Endothelial cell (in vitro differentiated cells): Measurements from ENCODE around the gene GMPR2. TPM values are rescaled to one million over a fixed set of nuclear protein-coding genes. Genes with fewer than 3 reads are reported as not detected.

Experiments
- DNase-seq: peaks from one replicate; pipeline ENCODE4 v3.0.0; 2021; ENCODE audit warnings: low spot score
- H3K27ac Mint-ChIP-seq: one replicate; pipeline ENCODE4 v1.8.0; 2021; ENCODE audit warnings: mixed read lengths, inconsistent platforms; ENCODE audit not compliant: unreplicated experiment
- H3K27me3 Mint-ChIP-seq: one replicate; pipeline ENCODE4 v1.8.0; 2021; ENCODE audit warnings: mild to moderate bottlenecking, moderate library complexity, mixed read lengths, inconsistent platforms; ENCODE audit not compliant: unreplicated experiment
- H3K36me3 Mint-ChIP-seq: one replicate; pipeline ENCODE4 v1.8.0; 2021; ENCODE audit warnings: mild to moderate bottlenecking, low read depth, mixed read lengths, inconsistent platforms; ENCODE audit not compliant: unreplicated experiment
- H3K4me1 Mint-ChIP-seq: one replicate; pipeline ENCODE4 v1.8.0; 2021; ENCODE audit warnings: mild to moderate bottlenecking, mixed read lengths, inconsistent platforms; ENCODE audit not compliant: unreplicated experiment
- H3K4me3 Mint-ChIP-seq: one replicate; pipeline ENCODE4 v1.8.0; 2021; ENCODE audit warnings: mild to moderate bottlenecking, mixed read lengths, inconsistent platforms; ENCODE audit not compliant: unreplicated experiment
- H3K9me3 Mint-ChIP-seq: one replicate; pipeline ENCODE4 v1.8.0; 2021; ENCODE audit warnings: mixed read lengths, inconsistent platforms; ENCODE audit not compliant: unreplicated experiment
- CTCF ChIP-seq: fragments of 200-600 bp; sonication (generic); IDR thresholded peaks from one replicate; pipeline ENCODE4 v1.5.0; 2021; ENCODE audit warnings: antibody characterized with exemption; ENCODE audit not compliant: unreplicated experiment
- total RNA-seq: library from RNA; stranded (reverse); fragmentation: NEBNext Ultra II Directional; extraction: Animal tissue kit (Norgen Biotek cat#: 25700); gene quantifications from one replicate; pipeline ENCODE4 v1.2.1, GENCODE V29; 2021; ENCODE audit not compliant: unreplicated experiment

Gene GMPR2
- total RNA-seq, 1 donor from 2014 or later, result 61.3 TPM

- Mint-ChIP-seq H3K27ac (no peak overlapping the region), H3K4me3 (no peak overlapping the region), H3K9me3 (no peaks in the 10 kb centered on the region), H3K27me3 (peaks cover 18% of the 10 kb centered on the region), H3K4me1 (no peaks in the 10 kb centered on the region), H3K36me3 (peaks cover 3% of the 10 kb centered on the region)
- no peak for DNase-seq
- no peak for TF ChIP-seq CTCF
Observed at GRCh38 chr14:24283796-24284460, 51.2 kb downstream of the GMPR2 start.

GRCh38 chr14:24284501-24285035 is 51.8 kb downstream of the GMPR2 start:
- no peak for DNase-seq
- no peaks in the 10 kb centered on the region for H3K9me3 Mint-ChIP-seq
- H3K4me3 Mint-ChIP-seq, result no peak overlapping the region
- no peak overlapping the region for H3K27ac Mint-ChIP-seq
- H3K36me3 Mint-ChIP-seq, result peaks cover 3% of the 10 kb centered on the region
- peaks cover 18% of the 10 kb centered on the region for H3K27me3 Mint-ChIP-seq
- no peak for TF ChIP-seq CTCF
- H3K4me1 Mint-ChIP-seq, result no peaks in the 10 kb centered on the region

DNA sequence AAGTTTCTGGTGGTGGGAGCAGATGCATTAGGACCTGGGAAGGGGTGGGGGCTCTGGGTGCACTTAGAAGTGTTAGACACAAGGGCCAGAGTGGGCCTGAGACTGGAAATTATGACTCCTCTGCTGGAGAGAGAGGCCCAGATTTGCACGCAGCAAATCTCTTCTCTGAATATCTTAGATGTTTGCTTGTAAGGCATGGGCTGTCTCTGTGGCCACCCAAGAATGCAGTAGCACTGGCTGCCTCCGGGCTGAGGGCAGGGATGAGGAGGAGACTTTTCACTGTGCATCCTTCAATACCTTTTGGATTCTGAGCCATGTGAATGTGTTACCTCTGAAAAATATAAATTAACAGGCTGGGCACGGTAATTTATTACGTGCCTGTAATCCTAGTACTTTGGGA is 52.6 kb downstream of the GMPR2 start:
- H3K4me3 Mint-ChIP-seq, result no peak overlapping the region

GRCh38 chr14:24286996-24287395 is 54.3 kb downstream of the GMPR2 start:
- H3K36me3 Mint-ChIP-seq, result peaks cover 15% of the 10 kb centered on the region
- H3K4me3 Mint-ChIP-seq, result no peak overlapping the region
- TF ChIP-seq CTCF, result no peak
- H3K4me1 Mint-ChIP-seq, result no peaks in the 10 kb centered on the region
- H3K27ac Mint-ChIP-seq, result no peak overlapping the region
- no peak for DNase-seq
- H3K27me3 Mint-ChIP-seq, result peaks cover 13% of the 10 kb centered on the region
- H3K9me3 Mint-ChIP-seq, result no peaks in the 10 kb centered on the region

More for the DNA sequence above, 52.6 kb downstream of the GMPR2 start:
- no peak overlapping the region for H3K27ac Mint-ChIP-seq
- peaks cover 17% of the 10 kb centered on the region for H3K27me3 Mint-ChIP-seq
- DNase-seq, result no peak
- H3K36me3 Mint-ChIP-seq, result peaks cover 4% of the 10 kb centered on the region
- no peaks in the 10 kb centered on the region for H3K4me1 Mint-ChIP-seq
- H3K9me3 Mint-ChIP-seq, result no peaks in the 10 kb centered on the region
- TF ChIP-seq CTCF, result no peak

Other genes starting within 250 kb of the GMPR2 start
- 19.2 TPM for gene DHRS4L2, start 244.0 kb upstream of the GMPR2 start, total RNA-seq
- gene CARMIL3, start 180.9 kb upstream of the GMPR2 start, total RNA-seq, result 1.4 TPM
- not detected for gene CPNE6, start 161.4 kb upstream of the GMPR2 start, total RNA-seq
- gene PCK2, start 138.6 kb upstream of the GMPR2 start, total RNA-seq, result 23.9 TPM
- 38.2 TPM for gene DCAF11, start 118.2 kb upstream of the GMPR2 start, total RNA-seq
- 1.2 TPM for gene NRL, start 118.0 kb upstream of the GMPR2 start, total RNA-seq
- 0.59 TPM for gene FITM1, start 102.3 kb upstream of the GMPR2 start, total RNA-seq
- 43.6 TPM for gene PSME1, start 96.7 kb upstream of the GMPR2 start, total RNA-seq
- gene EMC9, start 91.3 kb upstream of the GMPR2 start, total RNA-seq, result 16.7 TPM
- gene PSME2, start 86.3 kb upstream of the GMPR2 start, total RNA-seq, result 73.6 TPM
- gene RNF31, start 85.4 kb upstream of the GMPR2 start, total RNA-seq, result 90.2 TPM
- gene IRF9, start 71.7 kb upstream of the GMPR2 start, total RNA-seq, result 25.7 TPM
- gene REC8, start 60.8 kb upstream of the GMPR2 start, total RNA-seq, result 31.8 TPM
- gene IPO4, start 44.1 kb upstream of the GMPR2 start, total RNA-seq, result 29.0 TPM
- 41.8 TPM for gene TM9SF1, start 37.5 kb upstream of the GMPR2 start, total RNA-seq
- gene TSSK4, start 27.2 kb upstream of the GMPR2 start, total RNA-seq, result not detected
- gene CHMP4A, start 19.4 kb upstream of the GMPR2 start, total RNA-seq, result 34.3 TPM
- 17.4 TPM for gene MDP1, start 16.9 kb upstream of the GMPR2 start, total RNA-seq
- 154 TPM for gene NEDD8, start 562 bp upstream of the GMPR2 start, total RNA-seq
- gene TINF2, start 9.7 kb downstream of the GMPR2 start, total RNA-seq, result 25.4 TPM
- gene TGM1, start 30.2 kb downstream of the GMPR2 start, total RNA-seq, result 1.7 TPM
- gene RABGGTA, start 38.7 kb downstream of the GMPR2 start, total RNA-seq, result 17.7 TPM
- gene DHRS1, start 66.9 kb downstream of the GMPR2 start, total RNA-seq, result 17.7 TPM
- gene NOP9, start 66.9 kb downstream of the GMPR2 start, total RNA-seq, result 27.2 TPM
- 0.82 TPM for gene CIDEB, start 75.0 kb downstream of the GMPR2 start, total RNA-seq
- gene LTB4R2, start 77.2 kb downstream of the GMPR2 start, total RNA-seq, result 13.3 TPM
- gene LTB4R, start 78.6 kb downstream of the GMPR2 start, total RNA-seq, result 9.5 TPM
- 74.6 TPM for gene ADCY4, start 102.1 kb downstream of the GMPR2 start, total RNA-seq
- gene RIPK3, start 107.1 kb downstream of the GMPR2 start, total RNA-seq, result 2.6 TPM
- gene NFATC4, start 135.3 kb downstream of the GMPR2 start, total RNA-seq, result 42.4 TPM
- 49.0 TPM for gene NYNRIN, start 166.1 kb downstream of the GMPR2 start, total RNA-seq
- gene CBLN3, start 196.7 kb downstream of the GMPR2 start, total RNA-seq, result 1.5 TPM
- gene KHNYN, start 197.0 kb downstream of the GMPR2 start, total RNA-seq, result 43.8 TPM
- 34.9 TPM for gene SDR39U1, start 209.8 kb downstream of the GMPR2 start, total RNA-seq